Measurements from ENCODE around the gene IRS2. TPM values are rescaled to one million over a fixed set of nuclear protein-coding genes. Genes with fewer than 3 reads are reported as not detected.

IRS2 gene
- 3.5 TPM for polyA plus RNA-seq (2013, experiment 1 of 2)
- polyA plus RNA-seq (2013, experiment 2 of 2) = 3.5 TPM

GRCh38 chr13:109786457-109787134 is at the start of gene IRS2:
Gene IRS2 (minus strand): TSS chr13:109786583. CDS start chr13:109786053, 530 bp downstream.
- peak within 1 kb of the TSS; percentile 90 to 98 for H3K23ac ChIP-seq (ENCODE audit: low read length in 2 of 2)
- peak within 1 kb of the TSS; percentile 93 for H3K4me2 ChIP-seq (ENCODE audit: low read length, poor library complexity, severe bottlenecking)
- H3K4me1 ChIP-seq (ENCODE audit: control insufficient read depth, insufficient read depth, low read depth, low read length) = peaks cover 31% of the 10 kb centered on the region
- peak within 1 kb of the TSS; percentile 97 for H2BK15ac ChIP-seq (ENCODE audit: low read depth, poor library complexity, severe bottlenecking)
- peak within 1 kb of the TSS; percentile 84 to 89 for H3K18ac ChIP-seq (ENCODE audit: low read depth in 1 of 2, low read length in 2 of 2)
- H3K27me3 ChIP-seq (ENCODE audit: control insufficient read depth in 1 of 2, insufficient read depth in 1 of 2, low read length in 2 of 2) = no peaks in the 10 kb centered on the region
- H3K4me3 ChIP-seq (ENCODE audit: insufficient read depth in 1 of 2, low read depth in 1 of 2, low read length in 2 of 2) = peak within 1 kb of the TSS; percentile 79 to 85
- H2AFZ ChIP-seq (ENCODE audit: low read depth, low read length) = peak within 1 kb of the TSS; percentile 73
- 1% methylated on average over 36 of the region's 98 CpGs for WGBS
- H4K8ac ChIP-seq (ENCODE audit: low read length) = peak within 1 kb of the TSS; percentile 88
- DNase-seq = peak; percentile 93
- no peak within 1 kb of the TSS for H2AK5ac ChIP-seq (ENCODE audit: low read length, severe bottlenecking)
- peak within 1 kb of the TSS; percentile 6 to 64 for H3K4ac ChIP-seq (ENCODE audit: low read depth in 1 of 2, low read length in 2 of 2)
- peak within 1 kb of the TSS; percentile 57 to 66 for H3K14ac ChIP-seq (ENCODE audit: low read length in 2 of 2)
- H4K91ac ChIP-seq (ENCODE audit: low read length) = peak within 1 kb of the TSS; percentile 89
- peaks cover 19% of the 10 kb centered on the region for H3K79me1 ChIP-seq (replicated peaks; ENCODE audit: low read length, poor library complexity, severe bottlenecking)
- H2BK12ac ChIP-seq (ENCODE audit: low read length in 2 of 2) = peak within 1 kb of the TSS in 1 of 2 experiments; percentile 85
- H2BK120ac ChIP-seq (ENCODE audit: low read depth, low read length) = peak within 1 kb of the TSS; percentile 94
- no peaks in the 10 kb centered on the region for H3K9me3 ChIP-seq (ENCODE audit: control insufficient read depth, low read length)
- peaks cover 1 to 29% of the 10 kb centered on the region in 2 experiments for H3K36me3 ChIP-seq (ENCODE audit: control insufficient read depth in 1 of 2, insufficient read depth in 2 of 2, low read depth in 1 of 2, low read length in 2 of 2)
- H3K9ac ChIP-seq (ENCODE audit: low read length) = peak within 1 kb of the TSS; percentile 85
- peak within 1 kb of the TSS; percentile 79 for H2BK5ac ChIP-seq (ENCODE audit: low read depth, low read length, poor library complexity, severe bottlenecking)
- no peak within 1 kb of the TSS for H3K27ac ChIP-seq (ENCODE audit: low read length, poor library complexity, severe bottlenecking)

GRCh38 chr13:109834973-109835720 is 48.8 kb upstream of the IRS2 start:
- no peaks in the 10 kb centered on the region for H3K9me3 ChIP-seq (ENCODE audit: control insufficient read depth, low read length)
- H3K79me1 ChIP-seq (replicated peaks; ENCODE audit: low read length, poor library complexity, severe bottlenecking) = no peaks in the 10 kb centered on the region
- no peak overlapping the region for H3K9ac ChIP-seq (ENCODE audit: low read length)
- no peak overlapping the region for H3K23ac ChIP-seq (ENCODE audit: low read length in 2 of 2)
- no peak overlapping the region for H4K8ac ChIP-seq (ENCODE audit: low read length)
- no peak overlapping the region for H3K27ac ChIP-seq (ENCODE audit: low read length, poor library complexity, severe bottlenecking)
- H3K27me3 ChIP-seq (ENCODE audit: control insufficient read depth in 1 of 2, insufficient read depth in 1 of 2, low read length in 2 of 2) = peaks cover 0 to 3% of the 10 kb centered on the region in 2 experiments
- H2AFZ ChIP-seq (ENCODE audit: low read depth, low read length) = no peak overlapping the region
- no peak overlapping the region for H2BK120ac ChIP-seq (ENCODE audit: low read depth, low read length)
- H3K4me1 ChIP-seq (ENCODE audit: control insufficient read depth, insufficient read depth, low read depth, low read length) = peaks cover 7% of the 10 kb centered on the region
- no peak overlapping the region for H3K4me2 ChIP-seq (ENCODE audit: low read length, poor library complexity, severe bottlenecking)
- DNase-seq = no peak
- H2BK5ac ChIP-seq (ENCODE audit: low read depth, low read length, poor library complexity, severe bottlenecking) = no peak overlapping the region
- no peak overlapping the region for H3K4me3 ChIP-seq (ENCODE audit: insufficient read depth in 1 of 2, low read depth in 1 of 2, low read length in 2 of 2)
- no peak overlapping the region for H3K4ac ChIP-seq (ENCODE audit: low read depth in 1 of 2, low read length in 2 of 2)
- H3K36me3 ChIP-seq (ENCODE audit: control insufficient read depth in 1 of 2, insufficient read depth in 2 of 2, low read depth in 1 of 2, low read length in 2 of 2) = no peaks in the 10 kb centered on the region
- no peak overlapping the region for H2BK12ac ChIP-seq (ENCODE audit: low read length in 2 of 2)
- H2BK15ac ChIP-seq (ENCODE audit: low read depth, poor library complexity, severe bottlenecking) = no peak overlapping the region
- WGBS = 85% methylated on average over 12 of the region's 16 CpGs
- no peak overlapping the region for H3K14ac ChIP-seq (ENCODE audit: low read length in 2 of 2)
- no peak overlapping the region for H3K18ac ChIP-seq (ENCODE audit: low read depth in 1 of 2, low read length in 2 of 2)
- no peak overlapping the region for H2AK5ac ChIP-seq (ENCODE audit: low read length, severe bottlenecking)
- no peak overlapping the region for H4K91ac ChIP-seq (ENCODE audit: low read length)

- Histone ChIP-seq H3K14ac (ENCODE audit: low read length in 2 of 2) (no peak overlapping the region), H3K18ac (ENCODE audit: low read depth in 1 of 2, low read length in 2 of 2) (no peak overlapping the region), H3K9ac (ENCODE audit: low read length) (no peak overlapping the region), H4K8ac (ENCODE audit: low read length) (no peak overlapping the region), H3K4me1 (ENCODE audit: control insufficient read depth, insufficient read depth, low read depth, low read length) (peaks cover 6% of the 10 kb centered on the region), H3K27me3 (ENCODE audit: control insufficient read depth in 1 of 2, insufficient read depth in 1 of 2, low read length in 2 of 2) (peaks cover 0 to 3% of the 10 kb centered on the region in 2 experiments), H2BK15ac (ENCODE audit: low read depth, poor library complexity, severe bottlenecking) (no peak overlapping the region), H3K79me1 (replicated peaks; ENCODE audit: low read length, poor library complexity, severe bottlenecking) (no peaks in the 10 kb centered on the region), H3K36me3 (ENCODE audit: control insufficient read depth in 1 of 2, insufficient read depth in 2 of 2, low read depth in 1 of 2, low read length in 2 of 2) (no peaks in the 10 kb centered on the region), H3K9me3 (ENCODE audit: control insufficient read depth, low read length) (no peaks in the 10 kb centered on the region), H2AFZ (ENCODE audit: low read depth, low read length) (no peak overlapping the region), H3K4me2 (ENCODE audit: low read length, poor library complexity, severe bottlenecking) (no peak overlapping the region), H4K91ac (ENCODE audit: low read length) (no peak overlapping the region), H2BK120ac (ENCODE audit: low read depth, low read length) (no peak overlapping the region), H3K4ac (ENCODE audit: low read depth in 1 of 2, low read length in 2 of 2) (no peak overlapping the region), H2BK5ac (ENCODE audit: low read depth, low read length, poor library complexity, severe bottlenecking) (no peak overlapping the region), H3K4me3 (ENCODE audit: insufficient read depth in 1 of 2, low read depth in 1 of 2, low read length in 2 of 2) (no peak overlapping the region), H3K23ac (ENCODE audit: low read length in 2 of 2) (no peak overlapping the region), H2AK5ac (ENCODE audit: low read length, severe bottlenecking) (no peak overlapping the region), H3K27ac (ENCODE audit: low read length, poor library complexity, severe bottlenecking) (no peak overlapping the region), H2BK12ac (ENCODE audit: low read length in 2 of 2) (no peak overlapping the region)
- DNase-seq = no peak
- WGBS = 96% methylated on average over 4 of the region's 5 CpGs
Observed at GRCh38 chr13:109833940-109834339, 47.6 kb upstream of the IRS2 start.

- Histone ChIP-seq H3K4me1 (ENCODE audit: control insufficient read depth, insufficient read depth, low read depth, low read length) (peaks cover 6% of the 10 kb centered on the region), H3K4me2 (ENCODE audit: low read length, poor library complexity, severe bottlenecking) (no peak overlapping the region)
Observed at GRCh38 chr13:109833071-109833470, 46.7 kb upstream of the IRS2 start.

More at GRCh38 chr13:109833071-109833470, 46.7 kb upstream of the IRS2 start:
- H4K91ac ChIP-seq (ENCODE audit: low read length) = no peak overlapping the region
- H3K79me1 ChIP-seq (replicated peaks; ENCODE audit: low read length, poor library complexity, severe bottlenecking) = no peaks in the 10 kb centered on the region
- H2AFZ ChIP-seq (ENCODE audit: low read depth, low read length) = no peak overlapping the region
- no peak overlapping the region for H2AK5ac ChIP-seq (ENCODE audit: low read length, severe bottlenecking)
- no peaks in the 10 kb centered on the region for H3K36me3 ChIP-seq (ENCODE audit: control insufficient read depth in 1 of 2, insufficient read depth in 2 of 2, low read depth in 1 of 2, low read length in 2 of 2)
- no peak overlapping the region for H3K4me3 ChIP-seq (ENCODE audit: insufficient read depth in 1 of 2, low read depth in 1 of 2, low read length in 2 of 2)
- peaks cover 0 to 3% of the 10 kb centered on the region in 2 experiments for H3K27me3 ChIP-seq (ENCODE audit: control insufficient read depth in 1 of 2, insufficient read depth in 1 of 2, low read length in 2 of 2)
- no peak overlapping the region for H3K23ac ChIP-seq (ENCODE audit: low read length in 2 of 2)
- DNase-seq = no peak
- no peak overlapping the region for H2BK5ac ChIP-seq (ENCODE audit: low read depth, low read length, poor library complexity, severe bottlenecking)
- H2BK12ac ChIP-seq (ENCODE audit: low read length in 2 of 2) = no peak overlapping the region
- H3K9me3 ChIP-seq (ENCODE audit: control insufficient read depth, low read length) = no peaks in the 10 kb centered on the region
- H3K18ac ChIP-seq (ENCODE audit: low read depth in 1 of 2, low read length in 2 of 2) = no peak overlapping the region
- H2BK15ac ChIP-seq (ENCODE audit: low read depth, poor library complexity, severe bottlenecking) = no peak overlapping the region
- no peak overlapping the region for H2BK120ac ChIP-seq (ENCODE audit: low read depth, low read length)
- H3K14ac ChIP-seq (ENCODE audit: low read length in 2 of 2) = no peak overlapping the region
- no peak overlapping the region for H4K8ac ChIP-seq (ENCODE audit: low read length)
- no peak overlapping the region for H3K27ac ChIP-seq (ENCODE audit: low read length, poor library complexity, severe bottlenecking)
- no peak overlapping the region for H3K9ac ChIP-seq (ENCODE audit: low read length)
- 85% methylated on average over 3 of the region's 5 CpGs for WGBS
- no peak overlapping the region for H3K4ac ChIP-seq (ENCODE audit: low read depth in 1 of 2, low read length in 2 of 2)

Data from mesenchymal stem cell (in vitro differentiated cells and primary cell).